Measurements from ENCODE around the gene DPP8. TPM values are rescaled to one million over a fixed set of nuclear protein-coding genes. Genes with fewer than 3 reads are reported as not detected.

Gene DPP8
- total and polyA plus RNA-seq, 10 of the 15 experiments (the other 5 are each of a cell fraction or from before 2014, with no cell fraction given) = 12.0 to 30.6 (median 24.3) TPM

DNA sequence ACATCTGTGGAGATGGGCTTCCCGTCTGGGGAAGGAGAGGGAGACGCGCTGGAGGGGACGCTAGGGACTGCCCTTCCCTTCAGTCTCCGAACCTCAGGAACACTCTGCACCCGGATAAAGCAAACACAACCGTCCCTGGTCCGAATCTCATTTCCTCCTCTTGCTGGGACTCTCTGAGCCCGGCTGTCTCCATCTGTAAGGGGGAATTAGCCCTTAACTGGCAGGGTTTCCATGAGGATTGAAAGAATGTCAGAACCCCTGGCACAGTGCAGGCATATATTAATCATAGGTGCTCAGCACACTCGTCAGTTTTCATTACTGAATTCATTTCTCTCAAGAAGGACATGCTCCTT is 120.5 kb downstream of the DPP8 start:
- Histone ChIP-seq H3K9ac (ENCODE audit: control insufficient read depth, insufficient read depth, low read length) (no peak overlapping the region), H2AFZ (ENCODE audit: control insufficient read depth, low read depth, low read length) (no peak overlapping the region), H4K20me1 (ENCODE audit: control insufficient read depth, insufficient read depth) (no peaks in the 10 kb centered on the region), H3K79me2 (ENCODE audit: control insufficient read depth, insufficient read depth, low read length) (no peaks in the 10 kb centered on the region), H3K27me3 (replicated peaks in 1 of 2; ENCODE audit: control insufficient read depth in 2 of 2, insufficient read depth in 2 of 2, low read length in 1 of 2) (peaks cover 4% of the 10 kb centered on the region in 2 experiments), H3K9me3 (replicated peaks; ENCODE audit: control insufficient read depth, insufficient read depth, low read length) (no peaks in the 10 kb centered on the region), H3K4me3 (no peak overlapping the region), H3K36me3 (ENCODE audit: control insufficient read depth in 2 of 2, insufficient read depth in 2 of 2, low read length in 1 of 2) (no peaks in the 10 kb centered on the region), H3K4me2 (ENCODE audit: control insufficient read depth, insufficient read depth) (no peak overlapping the region), H3K4me1 (ENCODE audit: control insufficient read depth, insufficient read depth, low read length) (no peaks in the 10 kb centered on the region), H3K27ac (ENCODE audit: control insufficient read depth, insufficient read depth) (no peak overlapping the region)
- ChIA-PET POLR2A (no interaction called here), CTCF (no interaction called here), RAD21 (ENCODE audit: unreplicated experiment) (no interaction called here), SMC1A (ENCODE audit: uncharacterized antibody, unreplicated experiment) (no interaction called here)
- 35% methylated on average over 10 of the region's 10 CpGs for WGBS (ENCODE audit: insufficient coverage, insufficient replicate concordance, low lambda C conversion rate, missing lambda C conversion rate)
- no peak for ATAC-seq
- intact Hi-C loops (cut with micrococcal nuclease; ENCODE audit: unreplicated experiment) (no loop called here), in situ Hi-C loops (cut with MboI) (no loop called here)
- no peak for DNase-seq (ENCODE audit: low read depth, low spot score)
- BruUV-seq (replicated peaks) = no TSS peak
- TF ChIP-seq, protein P1, sequence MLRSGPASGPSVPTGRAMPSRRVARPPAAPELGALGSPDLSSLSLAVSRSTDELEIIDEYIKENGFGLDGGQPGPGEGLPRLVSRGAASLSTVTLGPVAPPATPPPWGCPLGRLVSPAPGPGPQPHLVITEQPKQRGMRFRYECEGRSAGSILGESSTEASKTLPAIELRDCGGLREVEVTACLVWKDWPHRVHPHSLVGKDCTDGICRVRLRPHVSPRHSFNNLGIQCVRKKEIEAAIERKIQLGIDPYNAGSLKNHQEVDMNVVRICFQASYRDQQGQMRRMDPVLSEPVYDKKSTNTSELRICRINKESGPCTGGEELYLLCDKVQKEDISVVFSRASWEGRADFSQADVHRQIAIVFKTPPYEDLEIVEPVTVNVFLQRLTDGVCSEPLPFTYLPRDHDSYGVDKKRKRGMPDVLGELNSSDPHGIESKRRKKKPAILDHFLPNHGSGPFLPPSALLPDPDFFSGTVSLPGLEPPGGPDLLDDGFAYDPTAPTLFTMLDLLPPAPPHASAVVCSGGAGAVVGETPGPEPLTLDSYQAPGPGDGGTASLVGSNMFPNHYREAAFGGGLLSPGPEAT (IDR thresholded peaks at IDR 0.05; ENCODE audit: low read depth) = no peak
- TF ChIP-seq, protein P2, sequence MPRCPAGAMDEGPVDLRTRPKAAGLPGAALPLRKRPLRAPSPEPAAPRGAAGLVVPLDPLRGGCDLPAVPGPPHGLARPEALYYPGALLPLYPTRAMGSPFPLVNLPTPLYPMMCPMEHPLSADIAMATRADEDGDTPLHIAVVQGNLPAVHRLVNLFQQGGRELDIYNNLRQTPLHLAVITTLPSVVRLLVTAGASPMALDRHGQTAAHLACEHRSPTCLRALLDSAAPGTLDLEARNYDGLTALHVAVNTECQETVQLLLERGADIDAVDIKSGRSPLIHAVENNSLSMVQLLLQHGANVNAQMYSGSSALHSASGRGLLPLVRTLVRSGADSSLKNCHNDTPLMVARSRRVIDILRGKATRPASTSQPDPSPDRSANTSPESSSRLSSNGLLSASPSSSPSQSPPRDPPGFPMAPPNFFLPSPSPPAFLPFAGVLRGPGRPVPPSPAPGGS (IDR thresholded peaks at IDR 0.05; ENCODE audit: borderline replicate concordance, insufficient read depth, low read depth, low read length, poor library complexity, severe bottlenecking) = no peak
- no peak for TF ChIP-seq SMAD1 (IDR thresholded peaks at IDR 0.05; ENCODE audit: low read depth, partially characterized antibody)
- FAIRE-seq = no peak
